Mesendoderm (in vitro differentiated cells): Measurements from ENCODE around the gene CRIP3.

Source experiments
- DNase-seq: peaks from one replicate; pipeline ENCODE4 v3.0.0; 2013
- H2AK5ac ChIP-seq: 2 replicates; pipeline ENCODE4 v1.6.1; 2013; ENCODE audit warnings: low read length, inconsistent platforms
- H2BK120ac ChIP-seq: 2 replicates; pipeline ENCODE4 v1.6.1; 2013; ENCODE audit warnings: low read depth, mild to moderate bottlenecking, low read length, moderate library complexity, mixed read lengths
- H2BK15ac ChIP-seq: replicated peaks from 2 replicates; pipeline ENCODE4 v1.6.1; 2013; ENCODE audit warnings: low read depth, mild to moderate bottlenecking, moderate library complexity
- H2BK5ac ChIP-seq: 2 replicates; pipeline ENCODE4 v1.6.1; 2013; ENCODE audit warnings: low read length, inconsistent platforms
- H3K18ac ChIP-seq: 2 replicates; pipeline ENCODE4 v1.6.1; 2013; ENCODE audit warnings: mild to moderate bottlenecking, low read length, mixed read lengths
- H3K23ac ChIP-seq: one replicate; pipeline ENCODE4 v1.6.1; 2013; ENCODE audit warnings: low read length
- H3K27ac ChIP-seq: 2 replicates; pipeline ENCODE4 v1.5.1; 2013; ENCODE audit warnings: low read depth, mild to moderate bottlenecking, inconsistent platforms, low read length, moderate library complexity
- H3K27me3 ChIP-seq: 2 replicates; pipeline ENCODE4 v1.6.1; 2013; ENCODE audit warnings: low read length, control low read depth, mild to moderate bottlenecking, inconsistent platforms; ENCODE audit not compliant: insufficient read depth, poor library complexity
- H3K36me3 ChIP-seq: 2 replicates; pipeline ENCODE4 v1.6.1; 2013; ENCODE audit warnings: low read length, inconsistent platforms; ENCODE audit not compliant: control insufficient read depth, insufficient read depth
- H3K4ac ChIP-seq: one replicate; pipeline ENCODE4 v1.6.1; 2013; ENCODE audit warnings: low read depth, mild to moderate bottlenecking, low read length, moderate library complexity
- H3K4me1 ChIP-seq: 2 replicates; pipeline ENCODE4 v1.6.1; 2013; ENCODE audit warnings: low read depth, low read length, inconsistent platforms; ENCODE audit not compliant: control insufficient read depth
- H3K4me2 ChIP-seq: 2 replicates; pipeline ENCODE4 v1.6.1; 2013; ENCODE audit warnings: low read length
- H3K4me3 ChIP-seq: 2 replicates; pipeline ENCODE4 v1.5.1; 2013; ENCODE audit warnings: mild to moderate bottlenecking, low read length
- H3K56ac ChIP-seq: one replicate; pipeline ENCODE4 v1.6.1; 2013; ENCODE audit warnings: low read length
- H3K79me1 ChIP-seq: 2 replicates; pipeline ENCODE4 v1.6.1; 2013; ENCODE audit warnings: low read length, inconsistent platforms
- H3K79me2 ChIP-seq: 2 replicates; pipeline ENCODE4 v1.6.1; 2013; ENCODE audit warnings: mild to moderate bottlenecking, low read length; ENCODE audit not compliant: control insufficient read depth, insufficient read depth
- H3K9ac ChIP-seq: 2 replicates; pipeline ENCODE4 v1.6.1; 2013; ENCODE audit warnings: low read length, inconsistent platforms
- H4K5ac ChIP-seq: one replicate; pipeline ENCODE4 v1.6.1; 2013; ENCODE audit warnings: low read length
- H4K8ac ChIP-seq: one replicate; pipeline ENCODE4 v1.6.1; 2013; ENCODE audit warnings: low read depth, mild to moderate bottlenecking, control low read depth, low read length, moderate library complexity
- WGBS: extraction: QIAGEN DNeasy Blood & Tissue Kit; methylation state at CpG from one replicate; pipeline ENCODE4 v1.1.7; 2013; ENCODE audit warnings: low lambda C conversion rate, missing lambda C conversion rate; ENCODE audit not compliant: insufficient coverage; ENCODE audit errors: extremely low coverage; 5-methylcytosine and 5-hydroxymethylcytosine counted together

Gene CRIP3

DNA sequence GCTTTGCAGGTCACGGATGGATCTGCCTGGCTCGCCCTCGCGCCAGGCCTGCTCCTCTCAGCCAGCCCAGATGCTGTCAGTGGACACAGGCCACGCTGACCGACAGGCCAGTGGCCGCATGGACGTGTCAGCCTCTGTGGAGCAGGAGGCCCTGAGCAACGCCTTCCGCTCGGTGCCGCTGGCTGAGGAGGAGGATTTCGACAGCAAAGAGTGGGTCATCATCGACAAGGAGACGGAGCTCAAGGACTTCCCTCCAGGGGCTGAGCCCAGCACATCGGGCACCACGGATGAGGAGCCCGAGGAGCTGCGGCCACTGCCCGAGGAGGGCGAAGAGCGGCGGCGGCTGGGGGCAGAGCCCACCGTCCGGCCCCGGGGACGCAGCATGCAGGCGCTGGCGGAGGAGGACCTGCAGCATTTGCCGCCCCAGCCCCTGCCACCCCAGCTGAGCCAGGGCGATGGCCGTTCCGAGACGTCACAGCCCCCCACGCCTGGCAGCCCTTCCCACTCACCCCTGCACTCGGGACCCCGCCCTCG is 45.8 kb downstream of the CRIP3 start:
- Histone ChIP-seq H3K79me2 (no peaks in the 10 kb centered on the region), H3K4me1 (peaks cover 7% of the 10 kb centered on the region), H3K4ac (no peak overlapping the region), H3K23ac (no peak overlapping the region), H2BK5ac (no peak overlapping the region), H4K8ac (no peak overlapping the region), H3K18ac (no peak overlapping the region), H3K36me3 (no peaks in the 10 kb centered on the region), H3K27ac (no peak overlapping the region), H3K79me1 (no peaks in the 10 kb centered on the region), H3K56ac (no peak overlapping the region), H2BK15ac (no peak overlapping the region), H3K4me3 (no peak overlapping the region), H4K5ac (no peak overlapping the region), H3K27me3 (no peaks in the 10 kb centered on the region), H2AK5ac (no peak overlapping the region), H3K4me2 (no peak overlapping the region), H3K9ac (no peak overlapping the region), H2BK120ac (no peak overlapping the region)
- WGBS = no CpG with 5 or more reads among the region's 39 CpGs
- no peak for DNase-seq

DNA sequence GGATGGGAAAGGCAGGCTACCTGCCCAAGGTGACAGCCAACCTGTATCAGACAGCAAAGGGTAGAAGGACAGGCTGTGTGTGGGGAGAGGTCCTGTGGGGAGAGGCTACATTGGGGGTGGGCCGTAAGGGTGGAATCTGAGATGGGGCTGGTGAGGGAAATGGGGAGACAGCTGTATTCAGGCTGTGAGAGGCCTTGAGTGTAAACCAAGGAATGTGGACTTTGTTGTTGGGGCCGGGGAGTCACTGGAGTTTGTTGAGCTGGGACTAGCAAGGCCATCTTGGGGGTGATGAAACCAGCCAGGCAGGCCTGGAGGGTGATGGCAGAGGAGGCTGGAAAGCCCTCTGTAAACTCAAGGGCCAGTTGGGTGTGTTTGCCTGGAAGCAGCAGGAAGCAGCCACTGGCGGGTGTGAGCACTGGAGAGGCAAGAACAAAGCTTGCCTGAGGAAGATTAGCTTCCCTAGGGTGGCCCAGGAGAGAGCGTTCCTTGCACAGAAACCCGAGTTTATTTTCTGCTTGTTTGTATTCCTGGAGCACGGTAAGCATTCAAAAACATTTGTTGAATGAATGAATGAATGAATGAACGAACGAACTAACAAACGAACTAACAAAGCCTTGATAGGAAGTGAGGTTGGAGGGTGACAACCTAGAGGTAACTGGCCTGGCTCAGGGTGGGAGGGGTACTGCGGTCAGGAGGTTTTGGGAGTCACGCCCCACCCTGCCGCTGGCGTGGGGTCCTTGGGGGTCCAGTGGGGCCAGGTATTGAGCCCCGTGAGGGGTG is 46.4 kb downstream of the CRIP3 start:
- no peak overlapping the region for H3K23ac ChIP-seq
- WGBS = no CpG with 5 or more reads among the region's 14 CpGs

DNA sequence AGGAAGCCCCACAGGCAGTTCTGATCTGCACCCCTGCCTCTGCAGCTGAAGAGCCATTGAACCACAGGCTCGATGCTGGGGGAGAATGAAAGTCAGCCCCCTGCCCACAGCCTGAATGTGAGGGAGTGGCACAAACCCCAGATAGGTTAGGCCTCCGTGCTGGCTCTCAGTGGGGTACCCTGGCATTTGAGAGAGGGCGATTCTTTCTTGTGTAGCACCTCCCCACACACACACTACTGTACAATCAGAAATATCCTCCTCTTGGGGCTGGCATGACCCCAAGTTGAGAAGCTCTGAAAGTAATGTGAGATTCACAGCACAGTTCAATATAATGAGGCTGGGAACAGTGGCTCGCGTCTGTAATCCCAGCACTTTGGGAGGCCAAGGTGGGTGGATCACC is 47.4 kb downstream of the CRIP3 start:
- Histone ChIP-seq H3K36me3 (no peaks in the 10 kb centered on the region), H3K79me2 (no peaks in the 10 kb centered on the region), H4K8ac (no peak overlapping the region), H3K4ac (no peak overlapping the region), H3K27me3 (no peaks in the 10 kb centered on the region), H3K18ac (no peak overlapping the region), H3K9ac (no peak overlapping the region), H3K4me1 (no peaks in the 10 kb centered on the region), H3K23ac (no peak overlapping the region), H3K4me3 (no peak overlapping the region), H3K79me1 (no peaks in the 10 kb centered on the region), H3K56ac (no peak overlapping the region), H3K4me2 (no peak overlapping the region), H3K27ac (no peak overlapping the region), H2BK5ac (no peak overlapping the region), H2AK5ac (no peak overlapping the region), H4K5ac (no peak overlapping the region), H2BK15ac (no peak overlapping the region), H2BK120ac (no peak overlapping the region)
- DNase-seq = no peak
- no CpG with 5 or more reads among the region's 5 CpGs for whole genome bisulfite sequencing

More for the DNA sequence above, 46.4 kb downstream of the CRIP3 start:
- Histone ChIP-seq H3K18ac (no peak overlapping the region), H3K4me2 (no peak overlapping the region), H3K4me3 (no peak overlapping the region), H3K4me1 (peaks cover 2% of the 10 kb centered on the region), H3K27me3 (no peaks in the 10 kb centered on the region), H4K8ac (no peak overlapping the region), H2BK5ac (no peak overlapping the region), H3K9ac (no peak overlapping the region), H2BK120ac (no peak overlapping the region), H3K79me1 (no peaks in the 10 kb centered on the region), H3K4ac (no peak overlapping the region), H3K27ac (no peak overlapping the region), H2BK15ac (no peak overlapping the region), H4K5ac (no peak overlapping the region), H3K56ac (no peak overlapping the region), H2AK5ac (no peak overlapping the region), H3K79me2 (no peaks in the 10 kb centered on the region), H3K36me3 (no peaks in the 10 kb centered on the region)
- no peak for DNase-seq

DNA sequence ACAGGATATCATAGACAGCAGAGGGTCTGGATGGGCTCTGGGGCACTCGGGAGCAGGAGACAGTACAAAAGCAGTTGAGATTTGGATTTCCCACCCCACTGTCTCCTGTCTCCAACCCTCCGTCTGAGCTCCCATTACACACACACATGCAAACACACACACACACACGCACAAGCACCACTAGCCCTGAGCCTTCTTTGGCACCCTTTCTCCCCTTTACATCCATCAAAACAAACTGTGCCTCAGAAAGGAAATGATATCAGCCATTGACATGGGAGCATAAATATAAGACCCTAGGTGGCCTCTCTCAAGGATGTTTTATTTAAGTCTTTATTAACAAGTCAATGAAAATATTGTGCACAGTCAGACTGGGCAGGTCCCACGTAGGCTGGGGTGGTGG is 47.8 kb downstream of the CRIP3 start:
- no peak overlapping the region for H2BK15ac ChIP-seq
- no peak overlapping the region for H2BK5ac ChIP-seq
- H3K23ac ChIP-seq = no peak overlapping the region
- H3K4me2 ChIP-seq = no peak overlapping the region
- DNase-seq = no peak
- H3K18ac ChIP-seq = no peak overlapping the region
- no peak overlapping the region for H4K8ac ChIP-seq
- no peaks in the 10 kb centered on the region for H3K79me2 ChIP-seq
- H2AK5ac ChIP-seq = no peak overlapping the region
- H3K4ac ChIP-seq = no peak overlapping the region
- H3K79me1 ChIP-seq = no peaks in the 10 kb centered on the region
- H3K56ac ChIP-seq = no peak overlapping the region
- no peaks in the 10 kb centered on the region for H3K4me1 ChIP-seq
- H3K27ac ChIP-seq = no peak overlapping the region
- WGBS = no CpG with 5 or more reads among the region's 4 CpGs
- no peaks in the 10 kb centered on the region for H3K36me3 ChIP-seq
- no peak overlapping the region for H2BK120ac ChIP-seq
- no peaks in the 10 kb centered on the region for H3K27me3 ChIP-seq
- H3K9ac ChIP-seq = no peak overlapping the region
- H3K4me3 ChIP-seq = no peak overlapping the region
- no peak overlapping the region for H4K5ac ChIP-seq

DNA sequence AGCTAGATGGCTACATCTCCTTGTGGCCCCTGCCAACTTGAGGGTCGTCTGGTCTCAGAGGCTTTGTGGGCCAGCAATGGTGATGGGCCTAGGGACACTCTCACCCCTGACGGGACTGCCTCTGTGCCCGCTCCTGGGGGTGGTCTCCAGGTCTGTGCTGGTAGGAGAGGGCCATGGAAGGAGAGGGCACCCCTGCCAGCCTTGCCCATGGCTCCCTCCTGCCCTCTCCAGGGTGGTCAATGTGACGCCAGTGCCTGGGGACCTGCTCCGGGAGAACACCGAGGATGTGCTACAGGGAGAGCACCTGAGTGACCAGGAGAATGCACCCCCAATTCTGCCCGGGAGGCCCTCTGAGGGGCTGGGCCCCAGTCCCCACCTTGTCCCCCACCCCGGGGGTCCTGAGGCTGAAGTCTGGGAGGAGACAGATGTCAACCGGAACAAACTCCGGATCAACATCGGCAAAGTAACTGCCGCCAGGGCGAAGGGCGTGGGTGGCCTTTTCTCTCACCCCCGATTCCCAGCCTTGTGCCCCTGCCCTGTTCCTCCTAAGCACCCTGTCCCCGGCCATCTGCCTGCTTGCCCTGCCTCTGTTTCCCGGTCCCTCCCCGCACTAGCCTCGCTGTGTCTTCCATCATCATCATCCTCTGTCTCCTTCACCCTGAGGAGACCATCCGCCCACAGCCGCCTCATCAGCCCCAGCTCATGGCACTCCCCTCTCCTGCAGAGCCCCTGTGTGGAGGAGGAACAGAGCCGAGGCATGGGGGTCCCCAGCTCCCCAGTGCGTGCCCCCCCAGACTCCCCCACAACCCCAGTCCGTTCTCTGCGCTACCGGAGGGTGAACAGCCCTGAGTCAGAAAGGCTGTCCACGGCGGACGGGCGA is 49.6 kb downstream of the CRIP3 start:
- no peak for DNase-seq
- WGBS = no CpG with 5 or more reads among the region's 30 CpGs
- Histone ChIP-seq H3K36me3 (no peaks in the 10 kb centered on the region), H3K4me3 (no peak overlapping the region), H3K56ac (no peak overlapping the region), H3K9ac (no peak overlapping the region), H3K4me1 (no peaks in the 10 kb centered on the region), H3K79me1 (no peaks in the 10 kb centered on the region), H2BK15ac (no peak overlapping the region), H2AK5ac (no peak overlapping the region), H3K4ac (no peak overlapping the region), H2BK120ac (no peak overlapping the region), H3K79me2 (no peaks in the 10 kb centered on the region), H3K4me2 (no peak overlapping the region), H3K27me3 (no peaks in the 10 kb centered on the region), H3K23ac (no peak overlapping the region), H3K18ac (no peak overlapping the region), H2BK5ac (no peak overlapping the region), H4K5ac (no peak overlapping the region), H3K27ac (no peak overlapping the region), H4K8ac (no peak overlapping the region)
